SU-DHL-6 (cell line): ENCODE results near the gene SFN.
"Not testable (repeated sequence)": the region's sequence is repeated elsewhere in the genome, so short reads cannot be mapped to it uniquely, and the experiment has no call there.

ENCODE experiments used
- CTCF ChIP-seq: fragments of 200-600 bp; sonication (generic); IDR thresholded peaks from one replicate; pipeline ENCODE4 v1.5.1; 2017; ENCODE audit warnings: antibody characterized with exemption, mild to moderate bottlenecking, low read length, moderate library complexity; ENCODE audit not compliant: insufficient read depth, poor library complexity, severe bottlenecking
- EZH2phosphoT487 ChIP-seq: fragments of 200-600 bp; sonication (generic), shearing (Covaris generic); conservative IDR thresholded peaks from 2 replicates; pipeline ENCODE4 v1.6.1; 2018; ENCODE audit warnings: mild to moderate bottlenecking, antibody characterized with exemption, low read length, moderate library complexity, mixed read lengths

- TF ChIP-seq CTCF, EZH2phosphoT487: not testable (repeated sequence)
Measured at GRCh38 chr1:26873097-26873496, 10.1 kb downstream of the SFN start.
